ENCODE data around the gene GPER1.
A peak's percentile ranks its signal among the peaks of the same experiment; 100 is the strongest.
"Not testable (repeated sequence)": the region's sequence is repeated elsewhere in the genome, so short reads cannot be mapped to it uniquely, and the experiment has no call there.

GPER1 gene

DNA sequence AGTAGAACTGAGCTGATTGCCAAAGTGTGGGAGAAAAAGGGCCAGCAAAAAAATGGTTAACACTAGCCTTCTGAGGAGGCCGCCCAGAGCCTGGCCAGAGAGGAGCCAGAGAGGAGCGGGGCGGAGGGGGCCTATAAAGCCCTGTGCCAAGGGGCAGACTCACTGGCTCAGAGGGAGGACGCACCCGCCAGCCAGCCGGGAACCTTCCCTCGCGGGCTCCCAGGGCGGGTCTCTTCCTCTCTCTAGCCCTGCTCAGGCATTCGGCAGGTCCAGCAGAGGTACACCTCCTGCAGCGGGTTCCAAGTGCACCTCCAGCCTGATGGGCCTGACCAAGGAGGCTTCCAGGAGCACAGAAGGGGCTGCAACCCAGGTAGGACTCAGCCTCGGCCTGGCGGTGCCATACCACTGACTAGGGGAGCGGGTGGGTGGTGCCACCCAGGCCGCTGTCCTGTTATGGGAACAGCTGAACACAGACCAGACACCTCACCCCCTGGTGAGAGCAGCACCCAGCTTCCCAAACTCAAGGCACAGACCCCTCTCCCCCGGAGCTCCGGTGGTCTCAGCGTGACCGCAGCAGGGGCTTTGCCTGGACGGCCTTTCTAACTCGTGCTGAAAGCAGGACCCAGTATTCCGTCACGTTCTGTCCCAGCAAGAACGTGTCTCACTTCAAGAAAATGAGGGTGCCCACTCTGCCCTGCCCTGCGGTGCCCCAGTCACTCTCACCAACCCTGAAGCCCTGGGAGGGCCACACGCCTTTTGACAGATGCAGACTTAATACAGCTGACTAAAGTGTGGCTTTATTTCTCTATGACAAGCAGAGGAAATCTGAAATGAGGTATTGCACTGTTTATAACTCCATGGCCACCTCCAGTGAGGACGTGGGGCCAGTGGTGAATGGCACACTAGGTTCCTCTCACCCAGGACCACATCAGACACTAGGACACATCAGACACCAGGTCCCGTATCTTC, at the start of gene GPER1:
Gene GPER1 (plus strand): TSS at position 162 of the 969 bp plus-strand sequence. CDS start 3,616 bp downstream, outside the sequence.
- no peak for DNase-seq (ENCODE audit: low read depth in 2 of 3, low spot score in 2 of 3)

DNA sequence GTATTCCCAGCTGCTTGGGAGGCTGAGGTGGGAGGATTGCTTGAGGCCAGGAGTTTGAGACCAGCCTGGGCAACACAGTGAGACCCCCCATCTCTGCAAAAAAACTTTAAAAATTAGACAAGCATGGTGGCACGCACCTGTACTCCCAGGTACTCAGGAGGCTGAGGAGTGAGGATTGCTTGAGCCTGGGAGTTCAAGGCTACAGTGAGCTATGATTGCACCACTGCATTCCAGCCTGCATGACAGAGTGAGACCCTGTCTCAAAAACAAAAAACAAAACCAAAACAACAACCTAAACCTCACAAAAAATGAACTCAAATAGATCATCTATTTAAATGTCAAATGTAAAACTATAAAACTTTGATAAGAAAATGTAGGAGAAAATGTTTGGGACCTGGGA, 47.7 kb upstream of the GPER1 start:
- not testable (repeated sequence) for DNase-seq (ENCODE audit: low read depth in 2 of 3, low spot score in 2 of 3)

DNA sequence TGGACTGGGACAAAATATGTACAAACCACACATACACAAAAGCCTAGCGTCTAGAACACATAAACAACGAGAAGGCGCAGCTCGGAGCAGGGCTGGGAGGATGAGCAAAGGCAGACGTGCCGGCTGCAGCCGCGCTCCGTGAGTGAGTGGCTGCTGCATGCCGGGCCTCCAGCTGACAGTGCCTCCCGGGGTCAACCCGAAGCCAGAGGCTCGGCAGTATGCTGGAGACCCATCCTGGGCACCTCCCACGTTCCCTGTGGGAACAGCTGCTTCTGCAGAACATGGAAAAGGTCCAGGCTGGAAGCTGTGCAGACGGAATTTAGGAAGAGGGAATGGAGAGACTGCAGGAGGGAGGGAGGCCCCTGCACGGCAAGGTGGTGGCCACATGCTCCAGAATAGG, 47.1 kb upstream of the GPER1 start:
- DNase-seq (ENCODE audit: low read depth in 2 of 3, low spot score in 2 of 3): no peak

DNA sequence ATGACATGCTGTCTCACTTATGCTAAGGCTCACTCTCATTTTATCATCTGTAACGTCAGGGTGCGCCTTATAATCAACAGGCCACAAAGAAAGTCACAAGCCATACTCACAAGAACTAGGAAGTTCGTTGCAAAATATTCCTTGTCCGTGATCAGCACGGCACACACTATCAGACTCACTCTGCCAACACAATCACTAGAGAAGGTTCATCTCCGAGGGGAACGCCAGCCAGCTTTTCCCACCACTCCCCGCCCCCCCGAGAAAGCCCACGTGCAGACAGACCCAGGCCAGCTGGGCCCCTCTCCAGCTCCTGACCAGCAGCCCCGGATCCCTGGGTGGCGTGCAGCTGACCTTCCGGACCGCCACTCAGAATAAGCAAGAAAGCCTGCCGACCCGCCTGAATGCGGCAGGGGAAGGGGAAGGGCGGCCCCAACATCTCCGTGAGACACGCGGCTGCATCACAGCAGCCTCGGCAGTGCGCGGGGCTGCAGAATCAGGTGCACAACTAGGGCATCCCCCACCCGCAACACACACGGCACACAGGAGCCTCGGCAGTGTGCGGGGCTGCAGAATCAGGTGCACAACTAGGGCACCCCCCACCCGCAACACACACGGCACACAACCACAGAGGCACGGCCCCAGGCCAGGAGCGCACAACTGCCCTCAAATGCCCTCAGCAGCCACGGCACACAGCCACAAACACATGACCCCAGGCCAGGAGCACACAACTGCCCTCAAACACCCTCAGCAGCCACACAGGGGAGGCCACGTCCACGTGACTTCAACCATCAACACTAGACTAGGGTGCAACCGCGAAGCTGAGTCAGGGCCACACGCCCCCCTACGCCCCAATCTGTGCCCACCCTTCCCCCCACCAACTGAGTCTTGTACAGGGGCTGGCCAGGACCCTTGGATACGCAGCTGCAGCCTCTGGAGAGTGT, 46.1 kb upstream of the GPER1 start:
- DNase-seq (ENCODE audit: low read depth in 2 of 3, low spot score in 2 of 3): no peak

DNA sequence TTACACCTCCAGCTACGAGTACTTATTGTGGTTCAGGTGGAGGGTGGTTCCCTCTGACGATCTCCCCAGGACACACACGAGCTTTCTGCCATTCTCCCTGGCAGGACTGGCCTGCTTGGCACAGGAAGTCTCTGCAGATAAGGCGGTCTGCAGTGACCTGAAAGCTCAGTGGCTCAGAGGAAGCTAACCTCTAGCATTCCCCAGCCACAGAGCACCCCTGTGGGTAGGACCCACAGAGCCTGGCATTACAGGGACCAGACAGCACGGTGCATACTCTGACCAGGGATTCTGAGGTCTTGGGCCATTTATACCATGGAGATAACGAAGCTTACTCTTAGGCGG, 45.5 kb upstream of the GPER1 start:
- DNase-seq (ENCODE audit: low read depth in 2 of 3, low spot score in 2 of 3): no peak

DNA sequence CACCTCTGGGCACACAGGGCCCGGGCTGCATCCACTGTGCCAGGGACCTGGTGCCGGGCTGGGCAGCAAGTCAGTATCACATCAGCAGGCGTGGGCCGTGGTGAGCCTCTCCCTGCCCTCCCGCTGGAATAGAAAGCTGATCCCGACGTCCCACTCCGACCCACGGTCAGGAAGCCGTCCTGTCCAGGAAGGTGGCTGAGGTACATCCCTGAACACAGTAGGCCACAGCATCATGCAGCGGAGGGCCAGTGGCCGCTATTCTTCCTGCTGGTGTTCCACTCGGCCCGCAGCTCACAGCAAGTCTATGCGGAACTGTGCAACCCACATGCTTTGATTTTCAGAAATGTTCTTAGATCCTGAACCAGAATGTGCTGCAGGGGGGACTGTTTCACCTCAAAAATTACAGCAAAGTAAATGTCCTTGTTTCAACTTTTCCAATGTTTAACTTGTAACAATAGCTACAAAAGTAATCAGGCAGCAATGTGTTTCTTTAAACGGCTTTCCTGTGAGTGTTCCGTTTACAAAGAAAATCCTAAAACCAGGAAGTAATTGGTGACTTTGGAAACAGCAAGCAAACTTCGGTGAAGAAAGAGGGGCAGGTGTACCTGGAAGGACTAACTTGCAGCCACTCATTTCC, 44.2 kb upstream of the GPER1 start:
- no peak for DNase-seq (ENCODE audit: low read depth in 2 of 3, low spot score in 2 of 3)

DNA sequence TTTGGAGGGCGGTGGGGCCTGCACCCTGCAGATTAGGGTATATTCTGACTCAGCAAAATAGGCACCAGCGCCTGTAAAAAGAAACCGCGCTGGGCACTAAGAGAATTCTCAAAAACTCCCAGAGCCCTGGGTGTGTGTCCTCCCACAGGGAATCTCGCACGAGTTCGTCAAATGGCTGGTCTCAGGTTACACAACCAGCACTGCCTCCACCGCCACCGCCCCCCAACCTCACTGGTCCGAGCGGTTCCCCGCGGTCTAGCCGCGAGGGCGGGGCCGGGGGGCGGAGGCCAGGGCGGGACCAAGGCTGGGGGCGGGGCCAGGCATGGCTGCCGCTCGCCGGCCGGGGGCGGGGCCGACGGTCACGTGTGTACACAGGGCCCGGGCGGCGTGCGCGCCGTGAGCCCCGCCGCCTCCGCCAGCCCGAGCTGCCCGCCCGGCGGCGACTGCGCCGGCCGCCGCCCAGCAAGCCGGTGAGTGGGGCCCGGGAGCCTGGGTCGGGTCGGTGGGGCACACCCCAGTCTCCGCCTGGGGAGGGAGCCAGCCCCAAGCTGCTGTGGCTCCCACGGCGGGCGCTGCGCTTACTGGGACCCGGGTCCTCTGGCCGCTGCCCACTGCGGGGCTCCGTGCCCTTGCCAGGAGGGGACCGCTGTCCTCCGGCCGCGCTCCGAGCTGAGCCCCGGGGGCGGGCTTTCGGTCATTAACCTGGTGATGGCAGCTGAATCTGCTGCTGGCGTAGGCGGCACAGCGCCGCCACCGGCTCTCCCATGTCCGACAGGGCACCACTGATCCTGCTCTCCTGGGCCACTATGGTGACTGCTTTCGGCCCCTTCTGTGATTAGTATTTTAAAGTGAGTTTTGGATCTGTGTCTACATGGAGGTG, 43.5 kb upstream of the GPER1 start, which contains the start of gene GPR146:
Gene GPR146 (plus strand): TSS at position 358 of the 880 bp plus-strand sequence. CDS start 12,970 bp downstream, outside the sequence.
- peak; percentile 85 to 95 (median 93) for DNase-seq (ENCODE audit: low read depth in 2 of 3, low spot score in 2 of 3)

DNA sequence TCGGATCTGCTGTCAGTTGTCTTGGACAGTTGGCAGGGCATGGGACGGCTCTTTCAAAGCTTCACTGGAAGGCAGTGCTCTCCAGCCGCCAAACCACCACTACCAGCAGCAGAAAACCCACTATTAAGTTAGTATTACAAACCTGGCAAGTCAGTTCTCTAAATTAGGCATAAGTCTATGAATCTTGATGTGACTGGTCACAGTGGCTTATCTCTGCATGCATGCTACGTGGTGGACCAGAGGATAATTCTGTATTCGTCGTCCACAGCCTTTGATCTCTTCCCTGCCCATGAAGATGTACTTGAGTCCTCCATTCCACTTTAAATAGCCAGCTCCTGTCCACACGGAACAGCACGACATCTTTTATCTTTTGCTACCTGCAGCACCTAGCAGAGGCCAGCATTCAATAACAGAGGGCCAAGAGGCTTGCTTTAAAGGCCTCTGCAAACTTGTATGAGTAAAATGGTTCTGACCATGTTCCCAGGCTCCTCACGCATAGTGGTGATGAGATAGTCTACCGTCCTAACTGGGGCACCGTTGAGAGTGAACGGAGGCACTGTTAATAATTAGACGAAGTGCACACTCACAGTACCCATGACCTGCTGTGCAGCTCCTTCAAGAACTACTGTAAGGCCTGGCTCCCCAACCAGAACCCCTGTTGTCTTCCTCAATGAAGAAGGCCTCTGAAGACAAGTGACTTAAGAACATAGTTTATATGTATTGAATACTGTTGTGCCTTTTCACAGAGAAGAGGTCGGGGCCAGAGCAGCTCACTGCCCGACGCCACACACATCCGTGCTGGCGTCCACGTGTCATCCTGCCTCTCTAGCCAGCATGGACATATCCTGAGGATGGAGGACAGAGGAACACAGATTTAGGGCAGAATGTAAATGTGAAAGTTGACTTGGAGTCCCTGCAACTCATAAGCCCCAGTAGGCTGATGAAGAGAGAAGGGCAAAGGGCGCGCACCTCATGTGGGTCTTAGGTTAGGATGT, 42.5 kb upstream of the GPER1 start:
- DNase-seq (ENCODE audit: low read depth in 2 of 3, low spot score in 2 of 3): no peak

DNA sequence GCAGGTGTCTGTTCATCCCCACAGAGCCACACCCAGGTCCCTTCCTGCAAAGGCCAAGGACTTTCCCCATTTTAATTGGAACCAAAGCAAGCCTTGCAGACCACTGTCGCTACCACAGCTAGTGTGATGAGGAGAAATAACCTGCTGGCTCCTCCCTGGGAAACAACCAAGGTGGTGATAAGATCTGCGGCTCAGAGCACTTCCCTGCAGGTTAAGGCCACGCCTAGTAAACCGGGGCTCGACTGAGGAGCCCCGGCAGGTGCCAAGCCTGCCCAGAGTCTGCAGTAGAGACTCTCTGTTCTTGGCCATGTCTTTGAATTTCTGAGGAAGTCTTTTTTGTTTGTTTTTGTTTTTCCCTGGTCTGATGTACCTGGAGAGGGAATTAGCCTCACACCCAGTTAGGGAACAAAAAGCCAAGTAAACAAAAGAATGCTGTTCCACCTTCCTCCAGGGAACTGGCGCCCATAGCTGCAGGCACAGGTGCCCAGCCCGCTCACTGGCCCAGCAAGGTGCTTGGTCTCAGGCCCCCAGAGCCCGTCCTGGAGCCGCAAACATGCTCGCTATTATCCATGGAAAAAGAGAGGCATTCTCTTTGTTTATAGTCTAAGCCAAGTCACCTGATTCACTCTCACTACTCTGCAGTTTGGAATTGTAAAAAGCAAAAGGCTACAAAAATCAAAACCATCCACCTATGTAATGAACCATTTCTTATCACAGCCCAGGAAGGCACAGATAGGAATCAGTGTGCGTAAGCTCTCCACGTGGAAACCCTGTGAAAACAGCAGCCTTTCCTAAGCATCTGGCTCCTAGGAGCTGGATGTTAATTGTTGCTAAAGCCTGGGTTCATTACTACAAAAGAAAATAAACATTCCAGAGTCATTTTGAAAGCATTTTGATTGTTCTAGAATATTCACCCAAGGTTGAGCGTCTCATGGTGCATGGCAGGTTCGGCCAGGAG, 40.9 kb upstream of the GPER1 start:
- DNase-seq (ENCODE audit: low read depth in 2 of 3, low spot score in 2 of 3): no peak

DNA sequence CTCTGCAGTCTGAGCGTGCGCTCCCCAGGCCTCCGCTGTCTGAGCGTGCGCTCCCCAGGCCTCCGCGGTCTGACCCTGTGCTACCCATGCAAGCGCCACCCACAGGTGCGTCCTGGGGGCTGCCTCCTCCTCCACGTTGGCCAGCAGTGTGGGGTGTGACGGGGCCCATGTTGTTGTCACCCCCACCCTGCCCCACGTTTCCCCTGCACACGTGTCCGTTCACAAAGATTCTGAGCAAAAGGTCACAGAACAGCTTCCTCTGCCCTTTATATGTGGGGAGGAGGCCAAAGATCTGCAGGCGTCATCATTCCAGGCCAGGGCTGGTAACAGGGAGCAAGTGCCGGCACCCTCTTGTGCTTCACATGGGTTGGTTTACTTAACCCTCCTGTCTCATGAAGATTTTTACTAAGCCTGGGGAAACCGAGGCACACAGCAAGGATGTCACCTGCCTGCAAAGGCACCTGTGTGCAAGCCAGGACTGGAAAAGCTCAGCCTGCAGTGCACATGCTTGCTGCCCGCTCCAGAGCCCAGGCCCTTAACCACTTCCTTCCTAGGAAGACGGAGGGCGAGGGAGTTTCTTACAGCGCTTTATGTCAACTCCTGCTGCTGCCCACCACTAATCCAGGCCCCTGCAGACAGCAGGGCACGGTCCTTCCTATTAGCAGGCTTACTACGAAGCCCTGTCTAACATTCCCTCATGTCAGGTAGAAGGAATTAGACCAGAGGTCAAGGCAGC, 38.7 kb upstream of the GPER1 start:
- DNase-seq (ENCODE audit: low read depth in 2 of 3, low spot score in 2 of 3): no peak

DNA sequence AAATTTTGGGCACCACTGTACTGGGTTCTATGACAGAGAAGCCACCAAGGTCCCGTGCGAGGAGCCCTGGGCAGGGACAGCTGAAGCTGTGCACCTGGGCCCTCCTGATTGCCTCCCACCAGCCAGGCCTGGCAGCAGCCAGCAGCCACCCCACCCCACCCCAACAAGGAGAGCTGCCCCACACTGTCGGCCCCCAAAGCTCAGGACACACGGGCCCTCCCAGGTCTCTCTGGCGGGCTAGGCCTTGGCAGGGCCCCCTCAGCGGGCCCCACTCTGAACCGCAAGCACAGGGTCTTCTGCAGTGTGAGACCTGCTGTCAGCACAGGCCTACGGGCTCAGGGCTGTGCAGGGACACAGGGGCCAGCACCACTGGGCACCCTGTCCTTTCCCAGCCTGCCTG, 38.1 kb upstream of the GPER1 start:
- no peak for DNase-seq (ENCODE audit: low read depth in 2 of 3, low spot score in 2 of 3)

DNA sequence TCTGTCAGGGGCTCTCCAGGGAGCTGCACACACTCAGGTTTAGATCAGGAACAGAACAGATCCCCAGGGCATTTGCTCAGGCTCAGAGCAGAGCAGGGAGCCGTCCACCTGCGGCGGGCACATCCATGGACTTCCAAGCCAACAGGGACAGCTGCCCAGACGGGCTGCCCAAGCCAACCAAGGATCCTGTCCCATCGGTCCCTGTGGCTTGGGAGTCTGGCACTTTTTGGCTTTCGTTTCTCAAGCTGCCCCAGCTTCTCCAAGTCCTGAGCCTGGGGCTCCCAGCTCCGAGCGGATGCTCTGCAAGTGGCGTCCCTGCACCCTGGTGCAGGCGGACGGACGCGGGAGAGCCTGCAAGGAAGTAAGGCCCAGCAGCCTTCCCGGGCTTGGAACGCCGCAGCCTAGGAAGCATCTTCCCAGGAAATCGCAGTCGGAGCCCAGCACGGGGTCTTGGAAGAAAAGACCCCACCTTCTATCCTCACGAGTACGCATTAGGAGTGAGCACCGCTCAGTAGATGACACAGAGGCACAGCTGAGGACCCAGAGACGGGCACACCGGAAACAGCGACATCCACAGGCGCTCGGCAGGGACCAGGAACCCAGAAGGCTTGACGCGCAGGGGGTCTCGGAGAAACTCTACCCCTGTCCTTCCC, 37.5 kb upstream of the GPER1 start:
- DNase-seq (ENCODE audit: low read depth in 2 of 3, low spot score in 2 of 3): no peak

DNA sequence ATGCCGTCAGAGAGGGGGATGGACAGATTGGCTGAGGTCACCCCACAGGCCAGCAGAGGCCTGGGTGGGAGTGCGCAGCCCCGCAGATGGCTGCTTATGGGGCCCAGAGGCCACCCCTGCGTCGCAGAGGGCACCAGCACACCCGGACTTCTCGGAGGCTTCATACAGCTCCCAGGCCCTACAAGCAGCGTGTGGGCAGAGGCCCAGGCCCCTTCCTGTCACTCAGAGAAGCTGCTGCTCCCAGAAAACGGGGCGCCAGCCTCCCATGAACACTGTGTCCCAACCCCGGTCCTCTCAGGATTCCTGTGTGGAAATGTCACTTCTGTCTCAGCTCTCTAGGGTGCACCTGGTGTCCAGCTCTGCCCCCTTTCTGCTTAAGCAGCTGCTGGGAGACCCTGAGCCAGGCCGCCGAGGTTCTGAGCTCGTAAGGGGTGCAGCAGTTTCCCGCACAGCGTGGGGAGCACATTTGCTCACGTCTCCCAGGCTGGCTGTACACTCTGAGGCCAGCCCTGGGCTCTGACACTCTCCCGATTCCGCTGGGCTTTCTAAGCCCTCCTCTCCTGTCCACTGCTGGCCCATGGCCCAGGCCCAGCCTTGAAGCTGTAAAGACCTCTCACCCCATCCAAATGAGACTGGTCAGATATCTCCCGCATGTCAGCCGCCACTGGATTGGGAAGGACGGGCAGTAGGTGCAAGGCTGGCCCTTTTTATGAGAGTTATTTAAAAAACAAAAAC, 36.8 kb upstream of the GPER1 start:
- no peak for DNase-seq (ENCODE audit: low read depth in 2 of 3, low spot score in 2 of 3)

DNA sequence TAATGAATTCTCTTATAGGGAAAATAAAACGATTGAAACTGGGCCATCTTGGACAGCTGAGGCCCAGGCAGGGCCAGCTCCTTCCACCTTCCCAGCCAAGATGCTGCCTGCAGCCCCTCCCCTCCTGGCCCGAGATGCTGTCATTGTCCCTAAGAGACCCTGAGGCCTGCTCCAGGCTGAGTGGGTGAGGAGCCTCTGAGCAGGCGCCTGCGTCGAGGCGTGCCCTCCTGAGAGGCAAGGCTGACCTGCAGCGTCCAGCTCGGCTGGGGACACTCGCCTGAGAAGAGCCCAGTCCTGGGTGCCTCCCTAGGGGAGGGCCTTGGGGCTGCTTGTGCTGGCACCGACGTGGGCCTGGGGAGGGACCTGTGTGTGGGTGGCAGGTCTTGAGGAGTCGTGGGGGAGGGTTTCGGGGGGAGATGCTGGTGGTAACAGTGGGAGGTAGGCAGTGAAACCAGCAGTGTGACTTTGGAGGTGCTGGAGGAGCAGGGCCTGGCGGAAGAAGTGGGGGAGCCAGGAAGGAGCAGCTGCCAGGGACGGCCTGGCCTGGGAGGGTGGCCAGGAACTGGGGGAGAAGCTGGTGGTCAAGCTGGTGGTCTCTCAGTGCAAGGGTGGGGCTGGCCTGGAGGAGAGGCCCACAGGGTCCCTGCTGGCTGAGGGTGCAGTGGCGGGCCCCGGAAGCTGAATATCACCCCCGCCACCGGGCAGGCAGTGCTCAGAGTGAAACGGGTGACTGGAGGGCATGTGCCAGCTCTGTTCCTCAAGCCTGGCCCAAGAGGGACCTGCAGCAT, 35.7 kb upstream of the GPER1 start:
- no peak for DNase-seq (ENCODE audit: low read depth in 2 of 3, low spot score in 2 of 3)

DNA sequence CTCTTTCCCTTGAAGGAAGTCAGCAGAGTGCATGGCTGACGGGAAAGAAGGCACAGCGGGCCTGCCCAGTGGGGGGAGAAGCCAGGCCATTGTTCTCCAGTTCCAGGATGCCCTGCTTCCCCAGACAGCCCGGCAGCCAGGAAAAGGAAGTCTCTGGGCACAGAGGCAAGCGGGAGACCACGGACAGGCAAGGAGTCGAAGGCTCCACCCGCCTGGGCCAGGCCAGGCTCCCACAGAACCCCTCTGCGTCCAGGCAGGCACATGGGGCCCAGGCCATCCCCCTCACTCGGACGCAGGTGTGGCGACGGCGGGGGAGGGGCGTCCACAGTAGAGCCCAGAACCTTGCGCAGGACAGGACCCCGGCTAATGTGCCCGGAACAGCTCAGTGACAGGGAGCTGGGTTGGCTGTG, 34.9 kb upstream of the GPER1 start:
- DNase-seq (ENCODE audit: low read depth in 2 of 3, low spot score in 2 of 3): no peak

Measured in activated CD8-positive, alpha-beta memory T cell treated with anti-CD3 and anti-CD28 coated beads for 48 hours (primary cell).